HepG2 (cell line): ENCODE results near the gene PKP4. TPM values are rescaled to one million over a fixed set of nuclear protein-coding genes. Genes with fewer than 3 reads are reported as not detected.

Source experiments
- ATAC-seq: fragments of 200-7000 bp; cut with Tn5 transposase; 3 replicates; pipeline ENCODE4 v1.9.1; 2020; ENCODE audit warnings: mild to moderate bottlenecking, moderate library complexity
- BruUV-seq: library from RNA; stranded (reverse); fragments of 400-500 nt; replicated peaks from 2 replicates; lab custom pipeline; 2021; lab: Mats Ljungman, UMichigan
- CTCF ChIA-PET: fragments of 300-600 bp; formaldehyde crosslinking; extraction: SDS; loops from one replicate; lab custom pipeline; 2021; ENCODE audit warnings: low total read pairs, inconsistent platforms, low intra/inter-chr PET ratio; lab: Yijun Ruan, JAX
- POLR2A ChIA-PET: fragments of 350-600 bp; sonication (Branson Sonifier 250); formaldehyde crosslinking; loops from one replicate; lab custom pipeline; 2020; ENCODE audit warnings: antibody characterized with exemption, inconsistent platforms; lab: Yijun Ruan, JAX
- DNase-seq: peaks from one replicate; pipeline ENCODE4 v3.0.0-alpha.2; 2015; ENCODE audit warnings: low spot score
- FAIRE-seq: peaks from 3 replicates; lab custom pipeline; 2011; peaks lifted over from hg19 to GRCh38; lab: Jason Lieb, UNC
- H2AFZ ChIP-seq: one replicate; pipeline ENCODE4 v1.6.1; 2011; ENCODE audit warnings: low read length, inconsistent platforms
- H3K27ac ChIP-seq: fragments of 300-600 bp; 3 replicates; pipeline ENCODE4 v1.8.0; 2011; ENCODE audit warnings: mixed run types, mild to moderate bottlenecking, mixed read lengths, low read length, inconsistent platforms; ENCODE audit not compliant: insufficient read depth; ENCODE audit errors: extremely low read length
- H3K27me3 ChIP-seq, 2 experiments: fragments of 200-600 bp in 1 of 2; 2 replicates in 1 of 2; 3 replicates in 1 of 2; pipeline versions ENCODE4 v1.6.0 to v1.8.0; 2011; ENCODE audit warnings: low read length in 2 of 2, mild to moderate bottlenecking in 2 of 2, moderate library complexity in 2 of 2, inconsistent platforms in 1 of 2; ENCODE audit not compliant: insufficient read depth in 2 of 2, control insufficient read depth in 1 of 2
- H3K36me3 ChIP-seq, 2 experiments: fragments of 200-600 bp in 1 of 2; replicated peaks in 1 of 2; 2 replicates in 1 of 2; 3 replicates in 1 of 2; pipeline versions ENCODE4 v1.5.1 to v1.8.0; 2011; ENCODE audit warnings: low read length in 2 of 2, inconsistent platforms in 1 of 2; ENCODE audit not compliant: insufficient read depth in 2 of 2, control insufficient read depth in 1 of 2
- H3K4me1 ChIP-seq: 2 replicates; pipeline ENCODE4 v1.5.1; 2012; ENCODE audit warnings: low read length, inconsistent platforms; ENCODE audit not compliant: insufficient read depth
- H3K4me2 ChIP-seq: 2 replicates; pipeline ENCODE4 v1.6.0; 2011; ENCODE audit warnings: low read depth, low read length, inconsistent platforms
- H3K4me3 ChIP-seq, 3 experiments: fragments of 200-600 bp in 1 of 3; sonication (generic), shearing (Covaris generic) in 1 of 3; replicated peaks in 1 of 3; 2 replicates each; pipeline ENCODE4 v1.5.1; 2011 to 2016; ENCODE audit warnings: low read length in 3 of 3, inconsistent platforms in 2 of 3, low read depth in 2 of 3, mild to moderate bottlenecking in 2 of 3, control low read depth in 1 of 3, mixed read lengths in 1 of 3; ENCODE audit not compliant: insufficient read depth in 1 of 3
- H3K79me2 ChIP-seq: one replicate; pipeline ENCODE4 v1.6.1; 2011; ENCODE audit warnings: low read length, inconsistent platforms; ENCODE audit not compliant: insufficient read depth
- H3K9ac ChIP-seq: 2 replicates; pipeline ENCODE4 v1.6.0; 2011; ENCODE audit warnings: mild to moderate bottlenecking, low read depth, low read length, inconsistent platforms; ENCODE audit not compliant: insufficient read depth
- H3K9me3 ChIP-seq: 2 replicates; pipeline ENCODE4 v1.5.1; 2012; ENCODE audit warnings: mild to moderate bottlenecking, low read length
- H4K20me1 ChIP-seq: 2 replicates; pipeline ENCODE4 v1.6.0; 2011; ENCODE audit warnings: inconsistent platforms, mild to moderate bottlenecking, low read length, moderate library complexity; ENCODE audit not compliant: insufficient read depth
- BCL6 ChIP-seq: IDR thresholded peaks from 2 replicates; pipeline ENCODE4 v1.6.1; 2016; ENCODE audit warnings: missing genetic modification reagents, missing compliant biosample characterization
- FOXA1 ChIP-seq, 2 experiments: fragments of 450-650 bp in 1 of 2; sonication (generic) in 1 of 2; formaldehyde crosslinking in 1 of 2; IDR thresholded peaks; 2 replicates each; pipeline versions ENCODE4 v1.4.0 to v1.6.1; 2016 to 2020; ENCODE audit warnings: missing genetic modification reagents in 1 of 2
- FOXA3 ChIP-seq: IDR thresholded peaks from 2 replicates; pipeline ENCODE4 v1.6.1; 2016; ENCODE audit warnings: missing genetic modification reagents, missing compliant biosample characterization
- HDAC6 ChIP-seq: fragments of 200-600 bp; sonication (generic); IDR thresholded peaks from 2 replicates; pipeline ENCODE4 v1.7.0; 2017; ENCODE audit warnings: mild to moderate bottlenecking, antibody characterized with exemption, low read length, low read depth
- HNF4A ChIP-seq: sonication (generic); formaldehyde crosslinking; IDR thresholded peaks from 2 replicates; pipeline ENCODE4 v1.4.0; 2020; ENCODE audit warnings: missing genetic modification reagents
- RAD21 ChIP-seq: fragments of 450-650 bp; formaldehyde crosslinking; IDR thresholded peaks from 2 replicates; pipeline ENCODE4 v1.5.0; 2020; ENCODE audit warnings: mild to moderate bottlenecking
- SAP130 ChIP-seq: IDR thresholded peaks from 2 replicates; pipeline ENCODE4 v1.6.1; 2016; ENCODE audit warnings: low read depth
- SOX13 ChIP-seq, 3 experiments: fragments of 450-650 bp in 1 of 3; sonication (generic) in 1 of 3; formaldehyde crosslinking in 1 of 3; IDR thresholded peaks in 2 of 3; conservative IDR thresholded peaks in 1 of 3; 2 replicates each; pipeline versions ENCODE4 v1.5.0 to v1.6.1; 2016 to 2020; ENCODE audit warnings: antibody characterized with exemption in 1 of 3, mild to moderate bottlenecking in 1 of 3, missing compliant biosample characterization in 1 of 3, missing genetic modification reagents in 1 of 3, moderate library complexity in 1 of 3
- ZNF264 ChIP-seq: sonication (generic); formaldehyde crosslinking; IDR thresholded peaks from 2 replicates; pipeline ENCODE4 v1.4.0; 2020; ENCODE audit warnings: missing genetic modification reagents
- ZNF83 ChIP-seq: sonication (generic); formaldehyde crosslinking; IDR thresholded peaks from 2 replicates; pipeline ENCODE4 v1.4.0; 2020; ENCODE audit warnings: missing genetic modification reagents, mild to moderate bottlenecking, borderline replicate concordance
- WGBS: methylation state at CpG from one replicate; pipeline ENCODE4 v1.1.6; 2017; ENCODE audit warnings: low lambda C conversion rate; 5-methylcytosine and 5-hydroxymethylcytosine counted together
- in situ Hi-C: cut with HindIII; loops from 2 replicates; pipeline ENCODE4 v1.10.0; 2017; ENCODE audit warnings: low pct_unique_long_range_greater_than_20kb; ENCODE audit not compliant: extremely low pct_ligation_motif_present
- intact Hi-C: fragments of 100-400 bp; cut with micrococcal nuclease; formaldehyde crosslinking; loops from one replicate; pipeline ENCODE4 v1.10.0; 2022; ENCODE audit not compliant: unreplicated experiment
- polyA plus RNA-seq, 8 experiments: library from polyadenylated mRNA; depleted of rRNA in 3 of 8; stranded (reverse) in 7 of 8; unstranded in 1 of 8; fragments of >200 nt; fragmentation: Illumina TruSeq in 4 of 8; extraction: Trizol in 4 of 8; gene quantifications; 2 replicates each; pipeline versions ENCODE4 v1.2.1 to v1.2.3, GENCODE V29; 2011 to 2016; ENCODE audit warnings: low read depth in 4 of 8, missing spikeins in 1 of 8, mixed read lengths in 1 of 8; ENCODE audit not compliant: insufficient read depth in 1 of 8
- total RNA-seq, 5 experiments: library from RNA; depleted of rRNA; stranded (reverse); fragments of >200 nt; fragmentation: Illumina TruSeq; extraction: Trizol; gene quantifications; 2 replicates each; pipeline ENCODE4 v1.2.3, GENCODE V29; 2016; ENCODE audit warnings: low read depth in 1 of 5
- TF ChIP-seq, protein P1 (sequence below): sonication (generic); formaldehyde crosslinking; IDR thresholded peaks from 2 replicates; pipeline ENCODE4 v1.5.0; 2020; ENCODE audit warnings: mild to moderate bottlenecking, missing genetic modification reagents, moderate library complexity
- TF ChIP-seq, protein P2 (sequence below): IDR thresholded peaks from 2 replicates; pipeline ENCODE4 v1.4.0; 2020; ENCODE audit warnings: mild to moderate bottlenecking, missing genetic modification reagents
- TF ChIP-seq, protein P3 (sequence below): IDR thresholded peaks from 2 replicates; pipeline ENCODE4 v1.6.1; 2012; ENCODE audit warnings: low read depth, low read length, improper control_type of control experiment

Gene PKP4
- total and polyA plus RNA-seq, 2 of the 13 experiments (the other 11 are each of a cell fraction or from before 2014, with no cell fraction given) = 80.9 to 90.5 TPM

GRCh38 chr2:158502974-158503373 lies 46.2 kb downstream of the PKP4 start:
- peak overlapping the region; percentile 14 for H3K27ac ChIP-seq
- CTCF ChIA-PET = no interaction called here
- no peak for FAIRE-seq
- TF ChIP-seq ZNF83 = no peak
- TF ChIP-seq FOXA1 (IDR thresholded peaks at IDR 0.05) = no peak
- TF ChIP-seq FOXA1 (CRISPR knock-in tag; IDR thresholded peaks at IDR 0.05) = peak; percentile 54; the same call in 1 of the 2 replicates
- TF ChIP-seq, protein P1, sequence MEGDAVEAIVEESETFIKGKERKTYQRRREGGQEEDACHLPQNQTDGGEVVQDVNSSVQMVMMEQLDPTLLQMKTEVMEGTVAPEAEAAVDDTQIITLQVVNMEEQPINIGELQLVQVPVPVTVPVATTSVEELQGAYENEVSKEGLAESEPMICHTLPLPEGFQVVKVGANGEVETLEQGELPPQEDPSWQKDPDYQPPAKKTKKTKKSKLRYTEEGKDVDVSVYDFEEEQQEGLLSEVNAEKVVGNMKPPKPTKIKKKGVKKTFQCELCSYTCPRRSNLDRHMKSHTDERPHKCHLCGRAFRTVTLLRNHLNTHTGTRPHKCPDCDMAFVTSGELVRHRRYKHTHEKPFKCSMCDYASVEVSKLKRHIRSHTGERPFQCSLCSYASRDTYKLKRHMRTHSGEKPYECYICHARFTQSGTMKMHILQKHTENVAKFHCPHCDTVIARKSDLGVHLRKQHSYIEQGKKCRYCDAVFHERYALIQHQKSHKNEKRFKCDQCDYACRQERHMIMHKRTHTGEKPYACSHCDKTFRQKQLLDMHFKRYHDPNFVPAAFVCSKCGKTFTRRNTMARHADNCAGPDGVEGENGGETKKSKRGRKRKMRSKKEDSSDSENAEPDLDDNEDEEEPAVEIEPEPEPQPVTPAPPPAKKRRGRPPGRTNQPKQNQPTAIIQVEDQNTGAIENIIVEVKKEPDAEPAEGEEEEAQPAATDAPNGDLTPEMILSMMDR (CRISPR knock-in tag) = no peak
- TF ChIP-seq, protein P2, sequence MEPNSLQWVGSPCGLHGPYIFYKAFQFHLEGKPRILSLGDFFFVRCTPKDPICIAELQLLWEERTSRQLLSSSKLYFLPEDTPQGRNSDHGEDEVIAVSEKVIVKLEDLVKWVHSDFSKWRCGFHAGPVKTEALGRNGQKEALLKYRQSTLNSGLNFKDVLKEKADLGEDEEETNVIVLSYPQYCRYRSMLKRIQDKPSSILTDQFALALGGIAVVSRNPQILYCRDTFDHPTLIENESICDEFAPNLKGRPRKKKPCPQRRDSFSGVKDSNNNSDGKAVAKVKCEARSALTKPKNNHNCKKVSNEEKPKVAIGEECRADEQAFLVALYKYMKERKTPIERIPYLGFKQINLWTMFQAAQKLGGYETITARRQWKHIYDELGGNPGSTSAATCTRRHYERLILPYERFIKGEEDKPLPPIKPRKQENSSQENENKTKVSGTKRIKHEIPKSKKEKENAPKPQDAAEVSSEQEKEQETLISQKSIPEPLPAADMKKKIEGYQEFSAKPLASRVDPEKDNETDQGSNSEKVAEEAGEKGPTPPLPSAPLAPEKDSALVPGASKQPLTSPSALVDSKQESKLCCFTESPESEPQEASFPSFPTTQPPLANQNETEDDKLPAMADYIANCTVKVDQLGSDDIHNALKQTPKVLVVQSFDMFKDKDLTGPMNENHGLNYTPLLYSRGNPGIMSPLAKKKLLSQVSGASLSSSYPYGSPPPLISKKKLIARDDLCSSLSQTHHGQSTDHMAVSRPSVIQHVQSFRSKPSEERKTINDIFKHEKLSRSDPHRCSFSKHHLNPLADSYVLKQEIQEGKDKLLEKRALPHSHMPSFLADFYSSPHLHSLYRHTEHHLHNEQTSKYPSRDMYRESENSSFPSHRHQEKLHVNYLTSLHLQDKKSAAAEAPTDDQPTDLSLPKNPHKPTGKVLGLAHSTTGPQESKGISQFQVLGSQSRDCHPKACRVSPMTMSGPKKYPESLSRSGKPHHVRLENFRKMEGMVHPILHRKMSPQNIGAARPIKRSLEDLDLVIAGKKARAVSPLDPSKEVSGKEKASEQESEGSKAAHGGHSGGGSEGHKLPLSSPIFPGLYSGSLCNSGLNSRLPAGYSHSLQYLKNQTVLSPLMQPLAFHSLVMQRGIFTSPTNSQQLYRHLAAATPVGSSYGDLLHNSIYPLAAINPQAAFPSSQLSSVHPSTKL (CRISPR knock-in tag) = peak; percentile 66
- no peak for TF ChIP-seq SOX13 (IDR thresholded peaks at IDR 0.05)
- peak in 1 of 2 experiments; percentile 20; a peak in 1 of 4 replicates for TF ChIP-seq SOX13 (CRISPR knock-in tag; conservative IDR thresholded peaks at IDR 0.05 in 1 of 2, IDR thresholded peaks at IDR 0.05 in 1 of 2)
- TF ChIP-seq BCL6 (CRISPR knock-in tag) = 0 out of 2 replicates have a peak, but pooled peaks have one; percentile 13
- peak; percentile 59 for TF ChIP-seq SAP130
- TF ChIP-seq FOXA3 (CRISPR knock-in tag) = peak; percentile 69
- TF ChIP-seq, protein P3, sequence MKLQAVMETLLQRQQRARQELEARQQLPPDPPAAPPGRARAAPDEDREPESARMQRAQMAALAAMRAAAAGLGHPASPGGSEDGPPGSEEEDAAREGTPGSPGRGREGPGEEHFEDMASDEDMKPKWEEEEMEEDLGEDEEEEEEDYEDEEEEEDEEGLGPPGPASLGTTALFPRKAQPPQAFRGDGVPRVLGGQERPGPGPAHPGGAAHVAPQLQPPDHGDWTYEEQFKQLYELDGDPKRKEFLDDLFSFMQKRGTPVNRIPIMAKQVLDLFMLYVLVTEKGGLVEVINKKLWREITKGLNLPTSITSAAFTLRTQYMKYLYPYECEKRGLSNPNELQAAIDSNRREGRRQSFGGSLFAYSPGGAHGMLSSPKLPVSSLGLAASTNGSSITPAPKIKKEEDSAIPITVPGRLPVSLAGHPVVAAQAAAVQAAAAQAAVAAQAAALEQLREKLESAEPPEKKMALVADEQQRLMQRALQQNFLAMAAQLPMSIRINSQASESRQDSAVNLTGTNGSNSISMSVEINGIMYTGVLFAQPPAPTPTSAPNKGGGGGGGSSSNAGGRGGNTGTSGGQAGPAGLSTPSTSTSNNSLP = peak; percentile 93
- TF ChIP-seq RAD21 (CRISPR knock-in tag) = peak; percentile 11; the same call in 1 of the 2 replicates
- TF ChIP-seq HDAC6 = no peak
- peak; percentile 28; the same call in 1 of the 2 replicates for TF ChIP-seq HNF4A
- no peak for TF ChIP-seq ZNF264 (CRISPR knock-in tag)

More at GRCh38 chr2:158502974-158503373, 46.2 kb downstream of the PKP4 start:
- intact Hi-C loops (no loop called here), in situ Hi-C loops (no loop called here)
- Histone ChIP-seq H3K79me2 (peaks cover 98% of the 10 kb centered on the region), H3K9ac (no peak overlapping the region), H3K4me1 (peaks cover 71% of the 10 kb centered on the region), H4K20me1 (peaks cover 36% of the 10 kb centered on the region), H3K4me2 (no peak overlapping the region; the same call in 1 of the 2 replicates), H3K36me3 (peaks cover 0 to 3% of the 10 kb centered on the region in 2 experiments; a peak in 2 of 5 replicates), H2AFZ (no peak overlapping the region), H3K9me3 (no peaks in the 10 kb centered on the region), H3K4me3 (no peak overlapping the region), H3K27me3 (no peaks in the 10 kb centered on the region)
- DNase-seq = peak; percentile 75
- peak; percentile 69 for ATAC-seq
- 46% methylated on average over 2 of the region's 2 CpGs for WGBS
- BruUV-seq = no TSS peak
- POLR2A ChIA-PET = no interaction called here
